Smooth muscle cell (in vitro differentiated cells): Measurements from ENCODE around the gene NALCN. TPM values are rescaled to one million over a fixed set of nuclear protein-coding genes. Genes with fewer than 3 reads are reported as not detected.

Experiments used
- DNase-seq: peaks from one replicate; lab custom pipeline; 2025; ENCODE audit not compliant: unreplicated experiment; lab: John Stamatoyannopoulos, UW
- H2AFZ ChIP-seq: fragments of 200-600 bp; sonication (generic); 2 replicates; pipeline ENCODE4 v1.6.0; 2016; ENCODE audit warnings: antibody characterized with exemption, low read depth, mild to moderate bottlenecking
- H3F3A ChIP-seq: fragments of 200-600 bp; sonication (generic); 2 replicates; pipeline ENCODE4 v1.6.0; 2017; ENCODE audit warnings: antibody characterized with exemption, low read depth
- H3K27ac ChIP-seq: fragments of 200-600 bp; sonication (generic); 2 replicates; pipeline ENCODE4 v1.5.1; 2016; ENCODE audit warnings: low read depth, mild to moderate bottlenecking
- H3K27me3 ChIP-seq: fragments of 200-600 bp; sonication (generic); 2 replicates; pipeline ENCODE4 v1.6.1; 2016; ENCODE audit warnings: low read depth, mild to moderate bottlenecking
- H3K36me3 ChIP-seq: fragments of 200-600 bp; sonication (generic); 2 replicates; pipeline ENCODE4 v1.5.1; 2016; ENCODE audit warnings: low read depth
- H3K4me1 ChIP-seq: fragments of 200-600 bp; sonication (generic); 2 replicates; pipeline ENCODE4 v1.5.1; 2016; ENCODE audit warnings: low read depth
- H3K4me2 ChIP-seq: fragments of 200-600 bp; sonication (generic); 2 replicates; pipeline ENCODE4 v1.6.0; 2016; ENCODE audit warnings: mild to moderate bottlenecking
- H3K4me3 ChIP-seq: fragments of 200-600 bp; sonication (generic); 2 replicates; pipeline ENCODE4 v1.5.1; 2016; ENCODE audit warnings: mild to moderate bottlenecking
- H3K79me2 ChIP-seq: fragments of 200-600 bp; sonication (generic); 2 replicates; pipeline ENCODE4 v1.6.0; 2016; ENCODE audit warnings: low read depth, mild to moderate bottlenecking
- H3K9ac ChIP-seq: fragments of 200-600 bp; sonication (generic); 2 replicates; pipeline ENCODE4 v1.6.0; 2016; ENCODE audit warnings: low read depth
- H3K9me3 ChIP-seq: fragments of 200-600 bp; sonication (generic); replicated peaks from 2 replicates; pipeline ENCODE4 v1.5.1; 2016; ENCODE audit warnings: low read depth
- H4K20me1 ChIP-seq: fragments of 200-600 bp; sonication (generic); 2 replicates; pipeline ENCODE4 v1.6.0; 2016; ENCODE audit warnings: low read depth
- WGBS: methylation state at CpG from one replicate; pipeline ENCODE4 v1.1.7; 2016; ENCODE audit warnings: low lambda C conversion rate; 5-methylcytosine and 5-hydroxymethylcytosine counted together
- polyA plus RNA-seq: library from polyadenylated mRNA; unstranded; fragments of >200 nt; fragmentation: Nextera tagmentation; extraction: Ambion mirVana; gene quantifications from 2 replicates; pipeline ENCODE4 v1.2.1, GENCODE V29; 2016
- total RNA-seq: library from RNA; depleted of rRNA; stranded (reverse); fragments of >200 nt; gene quantifications from 2 replicates; pipeline ENCODE4 v1.2.3, GENCODE V29; 2014
- TF ChIP-seq, protein P1 (sequence below): fragments of 200-600 bp; sonication (generic); IDR thresholded peaks from 2 replicates; pipeline ENCODE4 v1.5.1; 2017; ENCODE audit warnings: borderline replicate concordance, mild to moderate bottlenecking, antibody characterized with exemption; ENCODE audit not compliant: insufficient read depth, poor library complexity, severe bottlenecking

NALCN gene
- total and polyA plus RNA-seq, 2 experiments from 2014 or later = 4.1 to 6.0 TPM

DNA sequence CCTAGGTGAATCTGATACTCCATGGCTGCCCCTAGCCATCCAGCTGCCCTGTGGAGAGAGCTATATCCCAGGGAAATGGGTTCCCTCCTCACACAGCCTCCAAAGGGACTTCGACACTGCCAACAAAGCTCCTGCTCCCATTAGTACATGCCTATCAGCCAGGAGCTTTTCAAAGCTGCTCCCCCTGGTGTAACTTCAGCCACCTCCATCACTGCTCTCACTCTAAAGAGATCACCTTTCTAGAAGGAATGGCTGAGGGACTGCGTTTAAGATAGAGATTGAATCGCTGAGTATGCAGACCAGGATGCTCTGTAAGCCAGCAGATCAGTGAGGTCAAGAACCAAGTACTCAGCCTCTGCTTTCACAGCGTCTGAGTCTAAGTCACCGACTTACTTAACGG lies 213.7 kb downstream of the NALCN start:
- no peaks in the 10 kb centered on the region for H3F3A ChIP-seq
- no peak overlapping the region for H2AFZ ChIP-seq
- no peaks in the 10 kb centered on the region for H4K20me1 ChIP-seq
- TF ChIP-seq, protein P1, sequence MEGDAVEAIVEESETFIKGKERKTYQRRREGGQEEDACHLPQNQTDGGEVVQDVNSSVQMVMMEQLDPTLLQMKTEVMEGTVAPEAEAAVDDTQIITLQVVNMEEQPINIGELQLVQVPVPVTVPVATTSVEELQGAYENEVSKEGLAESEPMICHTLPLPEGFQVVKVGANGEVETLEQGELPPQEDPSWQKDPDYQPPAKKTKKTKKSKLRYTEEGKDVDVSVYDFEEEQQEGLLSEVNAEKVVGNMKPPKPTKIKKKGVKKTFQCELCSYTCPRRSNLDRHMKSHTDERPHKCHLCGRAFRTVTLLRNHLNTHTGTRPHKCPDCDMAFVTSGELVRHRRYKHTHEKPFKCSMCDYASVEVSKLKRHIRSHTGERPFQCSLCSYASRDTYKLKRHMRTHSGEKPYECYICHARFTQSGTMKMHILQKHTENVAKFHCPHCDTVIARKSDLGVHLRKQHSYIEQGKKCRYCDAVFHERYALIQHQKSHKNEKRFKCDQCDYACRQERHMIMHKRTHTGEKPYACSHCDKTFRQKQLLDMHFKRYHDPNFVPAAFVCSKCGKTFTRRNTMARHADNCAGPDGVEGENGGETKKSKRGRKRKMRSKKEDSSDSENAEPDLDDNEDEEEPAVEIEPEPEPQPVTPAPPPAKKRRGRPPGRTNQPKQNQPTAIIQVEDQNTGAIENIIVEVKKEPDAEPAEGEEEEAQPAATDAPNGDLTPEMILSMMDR = no peak
- H3K4me3 ChIP-seq = no peak overlapping the region
- DNase-seq = no peak
- H3K4me1 ChIP-seq = no peaks in the 10 kb centered on the region
- no peaks in the 10 kb centered on the region for H3K79me2 ChIP-seq
- no peaks in the 10 kb centered on the region for H3K36me3 ChIP-seq
- 50% methylated on average over 6 of the region's 6 CpGs for WGBS
- no peak overlapping the region for H3K4me2 ChIP-seq
- no peaks in the 10 kb centered on the region for H3K27me3 ChIP-seq
- H3K27ac ChIP-seq = no peak overlapping the region
- no peaks in the 10 kb centered on the region for H3K9me3 ChIP-seq
- no peak overlapping the region for H3K9ac ChIP-seq

DNA sequence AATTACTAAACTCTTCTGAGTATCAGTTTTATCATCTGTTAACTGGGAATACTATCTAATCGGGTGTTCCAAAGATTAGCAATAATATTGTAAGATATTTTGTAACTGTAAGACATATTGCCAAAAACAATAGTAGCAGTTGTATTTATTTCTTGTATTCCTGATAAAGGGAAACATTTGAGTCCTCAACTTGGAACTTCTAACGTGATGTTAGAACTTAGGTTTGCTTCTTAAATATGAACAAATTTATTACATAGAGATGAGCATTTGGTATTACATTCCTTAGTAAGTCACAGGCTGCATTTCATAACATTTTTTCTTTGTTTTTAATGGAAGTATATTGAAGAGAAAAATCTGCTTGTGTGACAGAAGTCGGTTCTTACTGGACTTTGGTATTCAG lies 225.3 kb downstream of the NALCN start:
- H3F3A ChIP-seq = no peaks in the 10 kb centered on the region
- no peak for DNase-seq
- 95% methylated on average over 3 of the region's 3 CpGs for WGBS
- no peaks in the 10 kb centered on the region for H3K36me3 ChIP-seq
- H3K27me3 ChIP-seq = no peaks in the 10 kb centered on the region
- no peak overlapping the region for H3K4me3 ChIP-seq
- H3K9me3 ChIP-seq = no peaks in the 10 kb centered on the region
- H2AFZ ChIP-seq = no peak overlapping the region
- H3K4me1 ChIP-seq = no peaks in the 10 kb centered on the region
- no peaks in the 10 kb centered on the region for H4K20me1 ChIP-seq
- no peak overlapping the region for H3K4me2 ChIP-seq
- H3K79me2 ChIP-seq = no peaks in the 10 kb centered on the region
- TF ChIP-seq, protein P1 = no peak
- H3K9ac ChIP-seq = no peak overlapping the region
- H3K27ac ChIP-seq = no peak overlapping the region

DNA sequence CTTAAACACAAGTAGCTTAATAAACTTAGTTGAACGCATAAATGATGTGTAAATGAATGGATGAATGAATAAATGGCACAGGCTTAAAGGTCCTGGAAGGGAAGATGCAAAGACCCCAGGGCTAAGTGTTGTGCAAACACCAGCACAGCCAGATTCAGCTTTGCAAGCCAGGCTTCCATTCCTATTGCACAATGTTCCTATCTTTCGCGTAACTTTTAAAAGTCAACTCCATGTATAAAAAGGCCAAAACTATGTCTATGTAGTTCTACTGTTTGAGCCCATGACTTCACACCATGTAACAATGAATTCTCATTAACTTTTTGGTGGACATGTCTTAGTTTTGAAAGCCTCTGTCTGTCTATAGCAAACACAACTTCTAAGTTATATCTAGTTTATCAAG lies 226.0 kb downstream of the NALCN start:
- H3K79me2 ChIP-seq = no peaks in the 10 kb centered on the region
- no peaks in the 10 kb centered on the region for H4K20me1 ChIP-seq
- H3K36me3 ChIP-seq = no peaks in the 10 kb centered on the region
- H3K9ac ChIP-seq = no peak overlapping the region
- TF ChIP-seq, protein P1 = no peak
- H3F3A ChIP-seq = no peaks in the 10 kb centered on the region
- no peak overlapping the region for H3K27ac ChIP-seq
- WGBS = 82% methylated on average over 3 of the region's 3 CpGs
- H3K9me3 ChIP-seq = no peaks in the 10 kb centered on the region
- H3K4me1 ChIP-seq = no peaks in the 10 kb centered on the region
- DNase-seq = no peak
- no peaks in the 10 kb centered on the region for H3K27me3 ChIP-seq
- no peak overlapping the region for H3K4me2 ChIP-seq
- no peak overlapping the region for H3K4me3 ChIP-seq
- no peak overlapping the region for H2AFZ ChIP-seq

DNA sequence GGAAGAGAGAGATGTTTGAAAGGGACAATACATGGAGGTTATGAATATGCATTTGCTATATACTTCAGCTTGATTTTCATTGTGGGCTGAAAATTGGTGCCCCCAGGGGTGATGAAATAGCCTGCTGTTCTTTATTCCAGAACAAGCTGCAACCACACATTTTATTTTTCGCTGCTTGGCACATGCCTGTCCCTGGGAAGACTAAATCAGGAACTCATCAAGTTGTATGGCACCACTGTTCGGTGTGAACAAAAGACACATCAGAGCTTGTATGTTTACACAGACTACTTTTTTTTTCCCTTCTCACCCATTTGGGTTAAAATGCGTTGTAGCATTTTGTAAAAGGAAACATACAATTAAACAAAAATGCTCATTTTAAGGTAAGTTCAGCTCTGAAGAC lies 230.7 kb downstream of the NALCN start:
- Histone ChIP-seq H3K79me2 (no peaks in the 10 kb centered on the region), H3F3A (no peaks in the 10 kb centered on the region), H3K4me3 (no peak overlapping the region), H2AFZ (no peak overlapping the region), H4K20me1 (no peaks in the 10 kb centered on the region), H3K27ac (no peak overlapping the region), H3K9me3 (no peaks in the 10 kb centered on the region), H3K36me3 (no peaks in the 10 kb centered on the region), H3K4me2 (no peak overlapping the region), H3K9ac (no peak overlapping the region), H3K4me1 (no peaks in the 10 kb centered on the region), H3K27me3 (no peaks in the 10 kb centered on the region)
- no peak for DNase-seq
- TF ChIP-seq, protein P1 = no peak
- 87% methylated on average over 3 of the region's 3 CpGs for WGBS
